IMR-90 (cell line): Measurements from ENCODE around the gene GLRX5. TPM values are rescaled to one million over a fixed set of nuclear protein-coding genes. Genes with fewer than 3 reads are reported as not detected.
"Not testable (repeated sequence)": the region's sequence is repeated elsewhere in the genome, so short reads cannot be mapped to it uniquely, and the experiment has no call there.

Experiments
- ATAC-seq: fragments of 200-7000 bp; cut with Tn5 transposase; 2 replicates; pipeline ENCODE4 v1.9.1; 2020; ENCODE audit warnings: low read depth, mild to moderate bottlenecking, moderate library complexity
- BruUV-seq: library from RNA; stranded (reverse); fragments of 400-500 nt; replicated peaks from 2 replicates; lab custom pipeline; 2021; lab: Mats Ljungman, UMichigan
- CTCF ChIA-PET: fragments of 300-600 bp; formaldehyde crosslinking; extraction: SDS; loops from one replicate; lab custom pipeline; 2021; ENCODE audit warnings: antibody characterized with exemption; lab: Yijun Ruan, JAX
- POLR2A ChIA-PET: fragments of 300-600 bp; sonication (Branson Sonifier 250); formaldehyde crosslinking; loops from one replicate; lab custom pipeline; 2022; ENCODE audit warnings: antibody characterized with exemption; ENCODE audit not compliant: unreplicated experiment; lab: Charles Lee
- DNase-seq: peaks from one replicate; pipeline ENCODE4 v3.0.0; 2013
- H2AFZ ChIP-seq: replicated peaks from 2 replicates; pipeline ENCODE3; 2013; ENCODE audit warnings: low read length, mild to moderate bottlenecking; ENCODE audit not compliant: poor library complexity
- H2AK5ac ChIP-seq: 2 replicates; pipeline ENCODE4 v1.6.1; 2013; ENCODE audit warnings: low read depth, low read length, inconsistent platforms
- H2AK9ac ChIP-seq: replicated peaks from 2 replicates; pipeline ENCODE3; 2013; ENCODE audit warnings: mild to moderate bottlenecking, low read depth, low read length, moderate library complexity; ENCODE audit not compliant: poor library complexity
- H2BK120ac ChIP-seq: 2 replicates; pipeline ENCODE4 v1.6.1; 2013; ENCODE audit warnings: low read depth, low read length, inconsistent platforms
- H2BK15ac ChIP-seq: 3 replicates; pipeline ENCODE4 v1.6.1; 2013; ENCODE audit warnings: low read depth, low read length, inconsistent platforms
- H2BK20ac ChIP-seq: 2 replicates; pipeline ENCODE4 v1.6.1; 2013; ENCODE audit warnings: low read depth, mild to moderate bottlenecking, inconsistent platforms, low read length, moderate library complexity
- H2BK5ac ChIP-seq: 2 replicates; pipeline ENCODE4 v1.6.1; 2013; ENCODE audit warnings: mild to moderate bottlenecking, low read depth, low read length, inconsistent platforms; ENCODE audit not compliant: poor library complexity, severe bottlenecking
- H3K14ac ChIP-seq: replicated peaks from 2 replicates; pipeline ENCODE4 v1.6.1; 2013; ENCODE audit warnings: low read depth, low read length, inconsistent platforms
- H3K18ac ChIP-seq: 2 replicates; pipeline ENCODE4 v1.6.1; 2013; ENCODE audit warnings: low read depth, low read length, control low read depth
- H3K23ac ChIP-seq: 2 replicates; pipeline ENCODE4 v1.6.1; 2013; ENCODE audit warnings: low read depth, low read length, inconsistent platforms
- H3K27ac ChIP-seq: 2 replicates; pipeline ENCODE4 v1.5.1; 2013; ENCODE audit warnings: mild to moderate bottlenecking, control low read depth, low read length; ENCODE audit not compliant: insufficient read depth
- H3K27me3 ChIP-seq: 2 replicates; pipeline ENCODE4 v1.6.1; 2013; ENCODE audit warnings: low read length; ENCODE audit not compliant: control insufficient read depth, insufficient read depth
- H3K36me3 ChIP-seq: 2 replicates; pipeline ENCODE4 v1.6.1; 2013; ENCODE audit warnings: low read length, mixed read lengths; ENCODE audit not compliant: control insufficient read depth, insufficient read depth
- H3K4ac ChIP-seq: 2 replicates; pipeline ENCODE4 v1.6.1; 2013; ENCODE audit warnings: low read depth, low read length, inconsistent platforms
- H3K4me1 ChIP-seq: 2 replicates; pipeline ENCODE4 v1.6.1; 2013; ENCODE audit warnings: low read length, mixed read lengths; ENCODE audit not compliant: control insufficient read depth, insufficient read depth
- H3K4me2 ChIP-seq: 2 replicates; pipeline ENCODE4 v1.6.1; 2013; ENCODE audit warnings: low read depth, mild to moderate bottlenecking, control low read depth, low read length, moderate library complexity
- H3K4me3 ChIP-seq: 2 replicates; pipeline ENCODE4 v1.5.1; 2013; ENCODE audit warnings: low read depth, mild to moderate bottlenecking, control low read depth, low read length, moderate library complexity; ENCODE audit not compliant: insufficient read depth
- H3K56ac ChIP-seq: 2 replicates; pipeline ENCODE4 v1.6.1; 2013; ENCODE audit warnings: low read length, inconsistent platforms; ENCODE audit not compliant: insufficient read depth; ENCODE audit errors: extremely low read depth
- H3K79me1 ChIP-seq, 2 experiments: 2 replicates each; pipeline ENCODE4 v1.6.1; 2013; ENCODE audit warnings: low read length in 2 of 2, inconsistent platforms in 1 of 2, low read depth in 1 of 2
- H3K9ac ChIP-seq: 2 replicates; pipeline ENCODE4 v1.6.1; 2013; ENCODE audit warnings: low read depth, low read length, control low read depth
- H3K9me1 ChIP-seq: 2 replicates; pipeline ENCODE4 v1.6.1; 2013; ENCODE audit warnings: low read length, inconsistent platforms; ENCODE audit not compliant: insufficient read depth
- H3K9me3 ChIP-seq: 2 replicates; pipeline ENCODE4 v1.6.1; 2013; ENCODE audit warnings: low read length; ENCODE audit not compliant: control insufficient read depth, insufficient read depth
- H4K20me1 ChIP-seq: 2 replicates; pipeline ENCODE4 v1.6.1; 2013; ENCODE audit warnings: low read length, inconsistent platforms; ENCODE audit not compliant: insufficient read depth
- H4K5ac ChIP-seq: 2 replicates; pipeline ENCODE4 v1.6.1; 2013; ENCODE audit warnings: mild to moderate bottlenecking, low read depth, low read length, control low read depth
- H4K8ac ChIP-seq, 2 experiments: 2 replicates each; pipeline ENCODE4 v1.6.1; 2013; ENCODE audit warnings: low read depth in 2 of 2, low read length in 2 of 2, control low read depth in 1 of 2, inconsistent platforms in 1 of 2
- H4K91ac ChIP-seq: 2 replicates; pipeline ENCODE4 v1.6.1; 2013; ENCODE audit warnings: low read depth, low read length, inconsistent platforms; ENCODE audit not compliant: insufficient read depth
- WGBS, 2 experiments: methylation state at CpG; one replicate each; pipeline versions ENCODE4 v1.1.5 to v1.1.7; 2013; ENCODE audit warnings: missing lambda C conversion rate in 2 of 2; ENCODE audit not compliant: insufficient read length in 1 of 2; ENCODE audit errors: extremely low coverage in 2 of 2; 5-methylcytosine and 5-hydroxymethylcytosine counted together
- dilution Hi-C: fragments of 300-500 bp; cut with HindIII; formaldehyde crosslinking; loops from one replicate; pipeline ENCODE4 v1.14.3; 2018; ENCODE audit warnings: low sequenced_read_pairs; ENCODE audit not compliant: unreplicated experiment
- in situ Hi-C: fragments of 300-500 bp; cut with MboI; formaldehyde crosslinking; loops from 3 replicates; pipeline ENCODE4 v1.14.3; 2019; ENCODE audit warnings: low sequenced_read_pairs, inconsistent platforms, mixed read lengths
- intact Hi-C: fragments of 100-400 bp; cut with micrococcal nuclease; formaldehyde crosslinking; loops from 2 replicates; pipeline ENCODE4 v1.10.0; 2022
- polyA plus RNA-seq, 3 experiments: library from polyadenylated mRNA; depleted of rRNA; stranded (reverse); fragments of >200 nt; gene quantifications; 2 replicates each; pipeline ENCODE4 v1.2.3, GENCODE V29; 2012; ENCODE audit warnings: low replicate concordance in 1 of 3
- total RNA-seq: library from RNA; depleted of rRNA; stranded (reverse); fragments of >200 nt; gene quantifications from 2 replicates; pipeline ENCODE4 v1.2.3, GENCODE V29; 2012

GLRX5 gene
- total and polyA plus RNA-seq, 2 of the 4 experiments (the other 2 are of a cell fraction) = 32.4 to 40.4 TPM

- H3K27ac ChIP-seq, H2BK15ac ChIP-seq, H3K23ac ChIP-seq, DNase-seq, H2AK5ac ChIP-seq, POLR2A ChIA-PET, ATAC-seq, intact Hi-C loops, H4K8ac ChIP-seq, BruUV-seq, H4K20me1 ChIP-seq, H4K5ac ChIP-seq, H3K56ac ChIP-seq, H3K4me3 ChIP-seq, H3K36me3 ChIP-seq, H3K14ac ChIP-seq, H3K9me3 ChIP-seq, H2BK20ac ChIP-seq, H4K91ac ChIP-seq, H3K4me2 ChIP-seq, H3K9ac ChIP-seq, H2BK5ac ChIP-seq, H2BK120ac ChIP-seq, H3K18ac ChIP-seq, H3K4ac ChIP-seq, H3K27me3 ChIP-seq, H2AFZ ChIP-seq, H2AK9ac ChIP-seq, dilution Hi-C loops: not testable (repeated sequence)
- Histone ChIP-seq H3K79me1 (peaks cover 12 to 81% of the 10 kb centered on the region in 2 experiments), H3K9me1 (peaks cover 39% of the 10 kb centered on the region), H3K4me1 (peaks cover 19% of the 10 kb centered on the region)
- 96% methylated on average over 4 of the region's 9 CpGs; no CpG with 5 or more reads in 1 of the 2 experiments for WGBS, 2 experiments
- CTCF ChIA-PET = interaction anchor here (0.7 kb wide), 1 partner anchor 1378 kb away, joined by 5 read pairs; no protein-coding TSS in a partner anchor
- in situ Hi-C loops = loop anchor here (25.0 kb wide), 1 partner anchor 373 kb away; no protein-coding TSS in a partner anchor
Observed at GRCh38 chr14:95510344-95510743, 24.5 kb upstream of the GLRX5 start.
